Measurements from ENCODE around the gene FBXL20.
"Not testable (repeated sequence)": the region's sequence is repeated elsewhere in the genome, so short reads cannot be mapped to it uniquely, and the experiment has no call there.

Gene FBXL20

DNA sequence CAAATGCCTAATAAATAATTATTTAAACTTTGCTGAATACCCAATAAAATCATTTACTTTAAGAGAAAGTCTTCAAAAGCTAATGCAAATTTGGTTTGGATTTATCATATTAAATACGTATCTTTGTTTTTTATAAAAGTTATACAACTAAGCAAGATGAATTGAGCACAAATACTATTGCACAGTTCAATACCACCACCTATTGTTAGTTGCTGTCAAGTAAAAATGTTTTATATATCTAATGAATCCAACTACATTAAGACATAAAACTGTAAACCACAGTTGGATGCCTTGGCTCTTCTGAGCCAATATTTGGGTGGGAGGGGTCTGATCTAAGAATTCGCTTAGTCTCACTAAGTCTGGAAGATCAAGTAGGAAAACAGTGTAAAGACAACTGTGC is 7.7 kb downstream of the FBXL20 start:
- no peak overlapping the region for H3K4me3 ChIP-seq (ENCODE audit: low read depth, low read length)
- DNase-seq (ENCODE audit: low read depth), result no peak

DNA sequence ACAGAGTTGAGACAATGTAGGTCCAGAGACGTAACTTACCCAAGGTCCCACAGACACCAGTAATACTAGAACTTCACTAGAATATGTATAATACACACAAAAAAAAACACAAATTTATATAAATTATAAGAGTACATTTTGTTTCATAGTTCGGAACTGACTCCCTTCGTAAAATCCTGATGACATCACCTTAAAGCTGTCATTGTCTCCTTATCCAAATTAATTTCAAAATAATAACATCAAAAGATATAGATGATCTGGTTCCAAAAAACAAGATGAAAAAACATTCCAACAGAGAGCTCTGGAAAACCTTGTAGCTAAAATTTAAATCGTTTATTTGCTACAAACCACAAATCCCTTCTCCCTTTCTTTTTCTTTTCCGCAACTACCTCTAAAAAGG is 10.0 kb downstream of the FBXL20 start:
- DNase-seq (ENCODE audit: low read depth), result no peak
- H3K4me3 ChIP-seq (ENCODE audit: low read depth, low read length), result no peak overlapping the region

- no peak overlapping the region for H3K4me3 ChIP-seq (ENCODE audit: low read depth, low read length)
- DNase-seq (ENCODE audit: low read depth), result no peak
These were observed 16.4 kb downstream of the FBXL20 start for GRCh38 chr17:39385040-39385439.

- no peak for DNase-seq (ENCODE audit: low read depth)
These were observed 21.3 kb downstream of the FBXL20 start for GRCh38 chr17:39380144-39380543.

GRCh38 chr17:39376434-39376833 is 25.0 kb downstream of the FBXL20 start:
- no peak overlapping the region for H3K4me3 ChIP-seq (ENCODE audit: low read depth, low read length)
- DNase-seq (ENCODE audit: low read depth), result no peak

More at GRCh38 chr17:39380144-39380543, 21.3 kb downstream of the FBXL20 start:
- H3K4me3 ChIP-seq (ENCODE audit: low read depth, low read length), result no peak overlapping the region

- not testable (repeated sequence) for H3K4me3 ChIP-seq (ENCODE audit: low read depth, low read length); DNase-seq (ENCODE audit: low read depth)
These were observed 33.6 kb downstream of the FBXL20 start for GRCh38 chr17:39367805-39368204.

DNA sequence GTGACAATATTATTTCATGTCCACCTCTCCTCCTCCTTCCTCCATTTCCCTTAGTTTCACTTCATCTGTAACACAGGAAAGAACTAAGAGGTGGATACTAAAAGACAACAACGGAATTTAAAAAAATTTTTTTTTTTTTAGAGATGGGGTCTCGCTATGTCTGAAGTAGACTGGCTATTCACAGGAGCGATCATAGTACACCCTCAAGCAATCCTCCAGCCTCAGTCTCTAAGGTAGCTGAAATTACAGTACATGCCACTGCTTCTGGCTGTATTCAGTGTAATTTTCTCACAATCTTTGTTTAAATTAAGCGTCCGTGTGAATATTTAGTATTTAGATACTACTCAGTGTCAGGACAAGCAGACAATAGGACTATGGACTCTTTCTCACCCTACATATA is 35.6 kb downstream of the FBXL20 start:
- no peak overlapping the region for H3K4me3 ChIP-seq (ENCODE audit: low read depth, low read length)
- DNase-seq (ENCODE audit: low read depth), result no peak

GRCh38 chr17:39365242-39365641 is 36.2 kb downstream of the FBXL20 start:
- no peak overlapping the region for H3K4me3 ChIP-seq (ENCODE audit: low read depth, low read length)
- peak; percentile 3 for DNase-seq (ENCODE audit: low read depth)

DNA sequence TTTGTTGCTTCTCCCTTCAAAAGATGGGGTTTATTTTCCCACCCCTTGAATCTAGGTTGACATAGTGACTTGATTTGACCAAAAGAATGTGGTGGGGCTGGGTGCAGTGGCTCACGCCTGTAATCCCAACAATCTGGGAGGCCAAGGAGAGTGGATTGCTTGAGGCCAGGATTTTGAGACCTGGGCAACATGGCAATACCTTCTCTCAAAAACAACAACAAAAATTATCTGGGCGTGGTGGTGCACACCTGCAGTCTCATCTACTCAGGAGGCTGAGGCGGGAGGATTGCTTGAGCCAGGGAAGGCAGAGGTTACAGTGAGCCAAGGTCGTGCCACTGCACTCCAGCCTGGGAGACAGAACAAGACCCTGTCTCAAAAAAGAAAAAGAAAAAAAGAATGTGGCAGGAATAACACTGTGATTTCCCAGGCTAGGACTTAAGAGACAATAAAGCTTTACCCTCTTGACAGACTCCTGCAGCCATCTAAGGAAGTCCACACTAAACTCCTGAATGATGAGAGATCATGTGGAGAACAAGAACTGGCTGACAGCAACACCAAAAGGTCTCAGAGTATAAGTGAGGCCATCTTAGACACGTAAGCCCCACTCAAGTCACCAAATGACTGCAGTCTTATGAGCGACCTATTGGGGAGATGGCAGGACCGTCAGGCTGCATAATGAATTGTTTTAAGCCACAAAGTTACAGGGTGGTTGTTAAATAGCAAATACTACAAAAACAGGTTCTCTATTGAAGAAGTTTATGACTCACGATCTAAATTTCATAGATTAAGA is 37.0 kb downstream of the FBXL20 start:
- no peak overlapping the region for H3K4me3 ChIP-seq (ENCODE audit: low read depth, low read length)
- DNase-seq (ENCODE audit: low read depth), result no peak

DNA sequence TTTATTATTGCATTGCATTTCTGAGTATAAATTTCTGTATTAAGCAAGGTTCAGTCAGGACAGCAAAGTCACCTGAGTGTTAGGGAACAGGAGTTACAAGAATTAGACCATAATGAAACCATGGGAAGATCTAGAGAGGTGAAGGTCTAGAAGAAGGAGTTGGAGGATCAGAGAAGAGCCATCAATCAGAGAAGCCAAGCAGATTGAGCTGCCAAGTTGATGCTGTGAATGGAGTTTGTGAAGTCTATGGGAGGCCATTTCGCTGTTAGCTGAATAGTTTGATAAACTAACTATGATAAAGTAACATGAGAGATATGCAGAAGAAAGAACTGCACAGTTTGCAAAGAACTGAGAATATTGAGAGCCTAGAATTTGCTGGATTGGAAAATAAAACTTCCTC is 40.4 kb downstream of the FBXL20 start:
- H3K4me3 ChIP-seq (ENCODE audit: low read depth, low read length), result no peak overlapping the region

GRCh38 chr17:39360537-39360936 is 40.9 kb downstream of the FBXL20 start:
- no peak for DNase-seq (ENCODE audit: low read depth)
- no peak overlapping the region for H3K4me3 ChIP-seq (ENCODE audit: low read depth, low read length)

More for the DNA sequence above, 40.4 kb downstream of the FBXL20 start:
- no peak for DNase-seq (ENCODE audit: low read depth)

GRCh38 chr17:39359994-39360393 is 41.4 kb downstream of the FBXL20 start:
- no peak for DNase-seq (ENCODE audit: low read depth)

GRCh38 chr17:39357986-39358385 is 43.4 kb downstream of the FBXL20 start:
- no peak for DNase-seq (ENCODE audit: low read depth)
- H3K4me3 ChIP-seq (ENCODE audit: low read depth, low read length), result no peak overlapping the region

More at GRCh38 chr17:39359994-39360393, 41.4 kb downstream of the FBXL20 start:
- H3K4me3 ChIP-seq (ENCODE audit: low read depth, low read length), result no peak overlapping the region

GRCh38 chr17:39357488-39357887 is 43.9 kb downstream of the FBXL20 start:
- no peak for DNase-seq (ENCODE audit: low read depth)
- H3K4me3 ChIP-seq (ENCODE audit: low read depth, low read length), result no peak overlapping the region

GRCh38 chr17:39352986-39353385 is 48.4 kb downstream of the FBXL20 start:
- no peak for DNase-seq (ENCODE audit: low read depth)
- H3K4me3 ChIP-seq (ENCODE audit: low read depth, low read length), result no peak overlapping the region

DNA sequence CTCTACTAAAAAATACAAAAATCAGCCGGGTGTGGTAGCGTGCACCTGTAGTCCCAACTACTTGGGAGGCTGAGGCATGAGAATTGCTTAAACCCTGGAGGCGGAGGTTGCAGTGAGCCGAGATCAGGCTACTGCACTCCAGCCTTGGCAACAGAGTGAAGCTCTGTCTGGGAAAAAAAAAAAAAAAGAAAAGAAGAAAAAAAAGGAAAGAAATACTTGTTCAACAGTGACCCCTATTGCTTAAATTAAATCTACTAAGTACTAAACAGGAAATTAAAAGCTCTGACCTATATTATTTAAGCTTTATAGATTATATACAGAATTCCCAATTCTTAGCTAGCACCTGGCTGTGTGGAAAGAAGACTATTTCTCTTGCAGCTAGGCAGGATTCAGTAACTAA is 48.9 kb downstream of the FBXL20 start:
- DNase-seq (ENCODE audit: low read depth), result no peak

DNA sequence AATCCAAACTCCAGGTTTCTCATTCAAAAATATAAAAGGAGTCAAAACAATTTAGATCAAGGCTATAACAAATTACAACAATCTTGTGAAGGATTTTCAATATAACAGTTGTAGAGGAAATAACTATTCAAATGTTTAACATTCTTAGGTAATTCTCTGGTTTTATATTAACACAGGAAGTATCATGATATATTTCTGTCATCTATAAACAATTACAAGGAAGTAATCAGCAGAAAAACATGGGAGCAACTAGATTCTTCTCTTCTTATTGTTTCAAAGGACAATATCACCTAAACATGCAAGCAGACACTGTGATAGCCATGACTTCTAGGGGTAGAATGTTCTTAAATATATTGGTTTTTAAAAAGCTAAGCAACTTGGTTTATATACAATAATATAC is 49.9 kb downstream of the FBXL20 start:
- no peak overlapping the region for H3K4me3 ChIP-seq (ENCODE audit: low read depth, low read length)
- DNase-seq (ENCODE audit: low read depth), result no peak

More for the DNA sequence above, 48.9 kb downstream of the FBXL20 start:
- no peak overlapping the region for H3K4me3 ChIP-seq (ENCODE audit: low read depth, low read length)

DNA sequence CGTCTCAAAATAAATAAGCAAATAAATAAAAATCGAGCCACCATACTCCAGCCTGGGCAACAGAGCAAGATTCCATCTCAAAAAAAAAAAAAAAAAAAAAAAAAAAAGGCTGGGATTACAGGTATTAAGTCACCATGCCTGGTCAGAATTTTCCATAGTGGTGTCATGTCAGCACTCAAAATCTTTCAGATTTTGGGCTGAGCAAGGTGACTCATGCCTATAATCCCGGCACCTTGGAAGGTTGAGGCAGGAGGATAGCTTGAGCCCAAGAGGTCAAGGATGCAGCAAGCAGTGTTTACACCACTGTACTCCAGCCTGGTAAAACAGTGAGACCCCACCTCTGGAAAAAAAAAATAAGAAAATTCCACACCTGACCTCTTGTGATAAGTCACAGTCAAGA is 52.2 kb downstream of the FBXL20 start:
- no peak for DNase-seq (ENCODE audit: low read depth)
- H3K4me3 ChIP-seq (ENCODE audit: low read depth, low read length), result no peak overlapping the region

DNA sequence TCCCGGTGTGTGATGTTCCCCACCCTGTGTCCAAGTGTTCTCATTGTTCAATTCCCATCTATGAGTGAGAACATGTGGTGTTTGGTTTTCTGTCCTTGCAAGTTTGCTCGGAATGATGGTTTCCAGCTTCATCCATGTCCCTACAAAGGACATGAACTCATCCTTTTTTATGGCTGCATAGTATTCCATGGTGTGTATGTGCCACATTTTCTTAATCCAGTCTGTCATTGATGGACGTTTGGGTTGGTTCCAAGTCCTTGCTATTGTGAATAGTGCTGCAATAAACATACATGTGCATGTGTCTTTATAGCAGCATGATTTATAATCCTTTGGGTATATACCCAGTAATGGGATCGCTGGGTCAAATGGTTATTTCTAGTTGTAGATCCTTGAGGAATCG is 54.6 kb downstream of the FBXL20 start:
- not testable (repeated sequence) for H3K4me3 ChIP-seq (ENCODE audit: low read depth, low read length); DNase-seq (ENCODE audit: low read depth)

GRCh38 chr17:39341541-39341940 is 59.9 kb downstream of the FBXL20 start:
- DNase-seq (ENCODE audit: low read depth), result no peak
- H3K4me3 ChIP-seq (ENCODE audit: low read depth, low read length), result no peak overlapping the region

- no peak overlapping the region for H3K4me3 ChIP-seq (ENCODE audit: low read depth, low read length)
- DNase-seq (ENCODE audit: low read depth), result no peak
These were observed 60.7 kb downstream of the FBXL20 start for GRCh38 chr17:39340731-39341130.

Data from skeletal muscle cell (primary cell).